Vagina (tissue), 2 donors: ENCODE results near the gene CTNNA3. TPM values are rescaled to one million over a fixed set of nuclear protein-coding genes. Genes with fewer than 3 reads are reported as not detected.

Experiments used
- DNase-seq, 2 donors: peaks; one replicate each; pipeline ENCODE4 v3.0.0-alpha.2; 2017; ENCODE audit errors: extremely low spot score in 2 of 2
- H3K27ac ChIP-seq: fragments of 200-600 bp; sonication (generic); one replicate; pipeline ENCODE4 v1.5.1; 2019
- H3K27me3 ChIP-seq: fragments of 200-600 bp; sonication (generic); one replicate; pipeline ENCODE4 v1.5.1; 2019
- H3K36me3 ChIP-seq, 2 donors: fragments of 200-600 bp; sonication (generic); one replicate each; pipeline ENCODE4 v1.5.1; 2017 to 2019
- H3K4me1 ChIP-seq: fragments of 200-600 bp; sonication (generic); one replicate; pipeline ENCODE4 v1.5.1; 2019
- H3K4me3 ChIP-seq, 2 donors: fragments of 200-600 bp; sonication (generic); 1 replicate in 1 of 2; 2 replicates in 1 of 2; pipeline ENCODE4 v1.5.1; 2016 to 2019
- H3K9me3 ChIP-seq: fragments of 200-600 bp; sonication (generic); one replicate; pipeline ENCODE4 v1.5.1; 2019
- CTCF ChIP-seq, 3 experiments: fragments of 450-650 bp in 2 of 3; fragments of 200-600 bp in 1 of 3; sonication (generic) in 1 of 3; IDR thresholded peaks; one replicate each; pipeline ENCODE4 v1.5.1; 2017 to 2019; ENCODE audit warnings: antibody characterized with exemption in 3 of 3, mild to moderate bottlenecking in 2 of 3, moderate library complexity in 2 of 3
- POLR2A ChIP-seq, 2 donors: fragments of 450-650 bp; IDR thresholded peaks; one replicate each; pipeline ENCODE4 v1.6.1; 2017; ENCODE audit warnings: antibody characterized with exemption in 2 of 2, mild to moderate bottlenecking in 2 of 2, moderate library complexity in 2 of 2
- POLR2AphosphoS5 ChIP-seq, 2 donors: sonication (generic); formaldehyde crosslinking; IDR thresholded peaks; one replicate each; pipeline ENCODE4 v1.9.0; 2017; ENCODE audit warnings: antibody characterized with exemption in 2 of 2, mild to moderate bottlenecking in 2 of 2, low read depth in 1 of 2; ENCODE audit not compliant: insufficient read depth in 1 of 2
- intact Hi-C: fragments of 100-400 bp; cut with DNase I; formaldehyde crosslinking; loops from one replicate; pipeline ENCODE4 v1.15.1; 2023
- total RNA-seq: library from RNA; depleted of rRNA; stranded (reverse); fragments of >200 nt; gene quantifications from one replicate; pipeline ENCODE4 v1.2.3, GENCODE V29; 2016

The CTNNA3 gene
- total RNA-seq, 1 donor from 2014 or later = 0.98 TPM

GRCh38 chr10:66940965-66941364 is 755.0 kb downstream of the CTNNA3 start:
- Histone ChIP-seq H3K4me1 (no peaks in the 10 kb centered on the region), H3K9me3 (no peaks in the 10 kb centered on the region), H3K27me3 (no peaks in the 10 kb centered on the region), H3K36me3 (no peaks in the 10 kb centered on the region), H3K27ac (no peak overlapping the region), H3K4me3 (no peak overlapping the region)
- intact Hi-C loops = no loop called here
- TF ChIP-seq POLR2A (IDR thresholded peaks at IDR 0.05) (no peak), CTCF (IDR thresholded peaks at IDR 0.05) (no peak), POLR2AphosphoS5 (IDR thresholded peaks at IDR 0.05; ENCODE audit: insufficient read depth in 1 of 2, low read depth in 1 of 2) (no peak)
- no peak for DNase-seq

- TF ChIP-seq POLR2A (IDR thresholded peaks at IDR 0.05) (no peak), CTCF (IDR thresholded peaks at IDR 0.05) (no peak), POLR2AphosphoS5 (IDR thresholded peaks at IDR 0.05; ENCODE audit: insufficient read depth in 1 of 2, low read depth in 1 of 2) (no peak)
- Histone ChIP-seq H3K36me3 (no peaks in the 10 kb centered on the region), H3K27ac (no peak overlapping the region), H3K4me3 (no peak overlapping the region), H3K27me3 (no peaks in the 10 kb centered on the region), H3K4me1 (no peaks in the 10 kb centered on the region), H3K9me3 (no peaks in the 10 kb centered on the region)
- no peak for DNase-seq
- intact Hi-C loops = no loop called here
Measured at GRCh38 chr10:66934711-66935110, 761.3 kb downstream of the CTNNA3 start.

GRCh38 chr10:66931949-66932343 is 764.0 kb downstream of the CTNNA3 start:
- Histone ChIP-seq H3K9me3 (no peaks in the 10 kb centered on the region), H3K4me3 (no peak overlapping the region), H3K4me1 (peaks cover 5% of the 10 kb centered on the region), H3K27me3 (no peaks in the 10 kb centered on the region), H3K36me3 (no peaks in the 10 kb centered on the region), H3K27ac (no peak overlapping the region)
- intact Hi-C loops = no loop called here
- DNase-seq = no peak
- TF ChIP-seq CTCF (IDR thresholded peaks at IDR 0.05) (no peak), POLR2A (IDR thresholded peaks at IDR 0.05) (no peak), POLR2AphosphoS5 (IDR thresholded peaks at IDR 0.05; ENCODE audit: insufficient read depth in 1 of 2, low read depth in 1 of 2) (no peak)

GRCh38 chr10:66931340-66931948 is 764.6 kb downstream of the CTNNA3 start:
- Histone ChIP-seq H3K9me3 (no peaks in the 10 kb centered on the region), H3K27ac (no peak overlapping the region), H3K27me3 (no peaks in the 10 kb centered on the region), H3K4me3 (no peak overlapping the region), H3K36me3 (no peaks in the 10 kb centered on the region), H3K4me1 (peaks cover 5% of the 10 kb centered on the region)
- intact Hi-C loops = no loop called here
- DNase-seq = no peak
- no peak for TF ChIP-seq POLR2A (IDR thresholded peaks at IDR 0.05)
- TF ChIP-seq CTCF (IDR thresholded peaks at IDR 0.05) = peak in 2 of 3 experiments; percentile 45 to 51

- peaks cover 14% of the 10 kb centered on the region for H3K4me1 ChIP-seq
- TF ChIP-seq POLR2AphosphoS5 (IDR thresholded peaks at IDR 0.05; ENCODE audit: insufficient read depth in 1 of 2, low read depth in 1 of 2) = no peak
- no peak for TF ChIP-seq POLR2A (IDR thresholded peaks at IDR 0.05)
- no peak for TF ChIP-seq CTCF (IDR thresholded peaks at IDR 0.05)
- DNase-seq = no peak
- no peaks in the 10 kb centered on the region for H3K9me3 ChIP-seq
- no peaks in the 10 kb centered on the region for H3K27me3 ChIP-seq
- intact Hi-C loops = no loop called here
- no peak overlapping the region for H3K27ac ChIP-seq
- H3K4me3 ChIP-seq = no peak overlapping the region
- no peaks in the 10 kb centered on the region for H3K36me3 ChIP-seq
Measured at GRCh38 chr10:66929375-66929774, 766.6 kb downstream of the CTNNA3 start.
